HG03520 (cell line): ENCODE measurements around the gene PTTG1.

ENCODE experiments used
- ATAC-seq: cut with Tn5 transposase; IDR thresholded peaks from one replicate; pipeline ENCODE4 v1.9.1; 2021; ENCODE audit warnings: mild to moderate bottlenecking, moderate library complexity; ENCODE audit not compliant: unreplicated experiment

PTTG1 gene

DNA sequence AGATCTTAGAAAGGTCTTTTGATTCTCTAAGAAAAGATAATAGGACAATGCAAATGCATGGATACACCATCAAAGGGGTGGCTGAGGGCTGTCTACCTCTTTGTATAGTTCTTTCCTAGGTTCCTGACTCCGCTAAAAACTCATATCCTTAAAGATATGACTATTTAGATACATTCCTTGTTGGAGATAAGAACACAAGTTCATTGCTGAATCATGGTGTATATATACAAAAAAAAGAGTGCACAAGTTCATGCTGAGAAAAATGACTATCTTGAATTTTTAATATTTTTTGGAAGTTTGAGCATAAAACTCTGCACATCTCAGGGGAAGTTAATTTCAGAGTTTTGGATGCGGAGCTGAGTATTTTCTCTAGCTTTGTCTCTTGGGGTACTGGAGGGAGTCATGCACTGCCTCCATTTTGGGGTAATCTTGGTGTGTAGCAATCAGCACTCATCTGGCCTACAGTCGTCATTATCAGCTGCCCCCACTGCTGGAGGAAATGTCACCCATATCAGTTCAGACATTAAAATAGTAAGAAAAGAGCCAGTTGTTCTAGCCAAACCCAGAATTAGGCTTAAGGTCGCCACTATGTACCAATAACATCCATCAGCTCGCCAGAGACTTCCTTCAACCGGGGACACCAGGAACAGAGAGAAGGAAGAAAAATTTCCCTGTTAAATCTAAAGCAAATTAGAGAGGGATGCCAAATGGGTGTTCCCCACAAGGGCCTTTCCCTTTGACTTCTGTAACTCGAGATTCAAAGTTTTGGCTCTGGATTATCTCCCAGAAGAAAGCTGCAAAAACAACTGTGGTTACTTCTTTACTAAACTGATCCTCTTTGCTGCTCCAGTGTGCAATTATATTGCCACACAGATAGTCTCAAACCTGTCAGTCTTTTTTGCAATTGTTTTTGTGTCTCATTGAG, 49.0 kb downstream of the PTTG1 start:
- ATAC-seq = no peak

- ATAC-seq = no peak
Observed at GRCh38 chr5:160471761-160472160, 50.1 kb downstream of the PTTG1 start.

- no peak for ATAC-seq
Observed at GRCh38 chr5:160472482-160472881, 50.8 kb downstream of the PTTG1 start.

- no peak for ATAC-seq
Observed at GRCh38 chr5:160473681-160474080, 52.0 kb downstream of the PTTG1 start.

DNA sequence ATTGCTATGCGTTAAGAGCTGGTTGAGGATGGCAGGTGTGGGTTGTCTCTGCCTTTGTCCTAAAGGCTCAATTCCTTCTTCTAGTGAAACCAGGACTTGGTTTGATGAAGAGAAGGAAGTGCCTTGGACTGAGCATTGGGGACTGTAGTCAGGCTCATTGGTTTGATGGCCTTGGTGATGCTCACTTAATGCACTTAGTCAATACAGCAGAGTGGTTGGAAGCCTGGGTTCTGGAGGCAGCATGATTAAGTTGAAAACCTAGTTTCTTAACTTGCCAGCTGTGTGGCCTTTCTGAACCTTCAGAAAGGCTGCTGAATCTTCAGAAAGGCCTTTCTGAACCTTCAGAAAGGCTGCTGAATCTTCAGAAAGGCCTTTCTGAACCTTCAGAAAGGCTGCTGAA, 52.4 kb downstream of the PTTG1 start:
- no peak for ATAC-seq

GRCh38 chr5:160475864-160476438, 54.3 kb downstream of the PTTG1 start:
- ATAC-seq = no peak

GRCh38 chr5:160477266-160477970, 55.8 kb downstream of the PTTG1 start:
- ATAC-seq = no peak

GRCh38 chr5:160478163-160478562, 56.5 kb downstream of the PTTG1 start:
- no peak for ATAC-seq
